Hepatocyte (in vitro differentiated cells): ENCODE results near the gene STAT1.
"Not testable (repeated sequence)": the region's sequence is repeated elsewhere in the genome, so short reads cannot be mapped to it uniquely, and the experiment has no call there.

Experiments used
- EZH2 ChIP-seq: fragments of 200-600 bp; sonication (generic); IDR thresholded peaks from 2 replicates; pipeline ENCODE4 v1.6.1; 2016; ENCODE audit warnings: antibody characterized with exemption, mild to moderate bottlenecking, borderline replicate concordance
- TF ChIP-seq, protein P1 (sequence below): fragments of 200-600 bp; sonication (generic); IDR thresholded peaks from 2 replicates; pipeline ENCODE4 v1.5.1; 2016; ENCODE audit warnings: antibody characterized with exemption, mild to moderate bottlenecking; ENCODE audit not compliant: poor library complexity

DNA sequence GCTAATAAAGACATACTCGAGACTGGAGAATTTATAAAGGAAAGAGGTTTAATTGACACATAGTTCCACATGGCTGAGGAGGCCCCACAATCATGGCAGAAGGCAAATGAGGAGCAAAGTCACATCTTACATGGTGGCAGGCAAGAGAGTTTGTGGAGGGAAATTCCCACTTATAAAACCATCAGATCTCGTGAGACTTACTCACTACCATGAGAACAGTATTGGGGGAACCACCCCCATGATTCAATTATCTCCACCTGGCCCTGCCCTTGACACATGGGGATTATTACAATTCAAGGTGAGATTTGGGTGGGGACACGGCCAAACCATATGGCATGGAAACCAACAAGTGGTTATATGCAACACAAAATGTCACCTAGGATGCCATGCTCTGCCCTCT is 18.7 kb downstream of the STAT1 start:
- TF ChIP-seq EZH2 = not testable (repeated sequence)
- TF ChIP-seq, protein P1, sequence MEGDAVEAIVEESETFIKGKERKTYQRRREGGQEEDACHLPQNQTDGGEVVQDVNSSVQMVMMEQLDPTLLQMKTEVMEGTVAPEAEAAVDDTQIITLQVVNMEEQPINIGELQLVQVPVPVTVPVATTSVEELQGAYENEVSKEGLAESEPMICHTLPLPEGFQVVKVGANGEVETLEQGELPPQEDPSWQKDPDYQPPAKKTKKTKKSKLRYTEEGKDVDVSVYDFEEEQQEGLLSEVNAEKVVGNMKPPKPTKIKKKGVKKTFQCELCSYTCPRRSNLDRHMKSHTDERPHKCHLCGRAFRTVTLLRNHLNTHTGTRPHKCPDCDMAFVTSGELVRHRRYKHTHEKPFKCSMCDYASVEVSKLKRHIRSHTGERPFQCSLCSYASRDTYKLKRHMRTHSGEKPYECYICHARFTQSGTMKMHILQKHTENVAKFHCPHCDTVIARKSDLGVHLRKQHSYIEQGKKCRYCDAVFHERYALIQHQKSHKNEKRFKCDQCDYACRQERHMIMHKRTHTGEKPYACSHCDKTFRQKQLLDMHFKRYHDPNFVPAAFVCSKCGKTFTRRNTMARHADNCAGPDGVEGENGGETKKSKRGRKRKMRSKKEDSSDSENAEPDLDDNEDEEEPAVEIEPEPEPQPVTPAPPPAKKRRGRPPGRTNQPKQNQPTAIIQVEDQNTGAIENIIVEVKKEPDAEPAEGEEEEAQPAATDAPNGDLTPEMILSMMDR = not testable (repeated sequence)
